ENCODE results near the gene APMAP. TPM values are rescaled to one million over a fixed set of nuclear protein-coding genes. Genes with fewer than 3 reads are reported as not detected.

The APMAP gene
- total and polyA plus RNA-seq, 2 of the 13 experiments (the other 11 are each of a cell fraction or from before 2014, with no cell fraction given): 168 to 214 TPM

- TF ChIP-seq, protein P1, sequence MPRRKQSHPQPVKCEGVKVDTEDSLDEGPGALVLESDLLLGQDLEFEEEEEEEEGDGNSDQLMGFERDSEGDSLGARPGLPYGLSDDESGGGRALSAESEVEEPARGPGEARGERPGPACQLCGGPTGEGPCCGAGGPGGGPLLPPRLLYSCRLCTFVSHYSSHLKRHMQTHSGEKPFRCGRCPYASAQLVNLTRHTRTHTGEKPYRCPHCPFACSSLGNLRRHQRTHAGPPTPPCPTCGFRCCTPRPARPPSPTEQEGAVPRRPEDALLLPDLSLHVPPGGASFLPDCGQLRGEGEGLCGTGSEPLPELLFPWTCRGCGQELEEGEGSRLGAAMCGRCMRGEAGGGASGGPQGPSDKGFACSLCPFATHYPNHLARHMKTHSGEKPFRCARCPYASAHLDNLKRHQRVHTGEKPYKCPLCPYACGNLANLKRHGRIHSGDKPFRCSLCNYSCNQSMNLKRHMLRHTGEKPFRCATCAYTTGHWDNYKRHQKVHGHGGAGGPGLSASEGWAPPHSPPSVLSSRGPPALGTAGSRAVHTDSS (CRISPR knock-in tag; conservative IDR thresholded peaks at IDR 0.05): no peak
- TF ChIP-seq IRX3 (CRISPR knock-in tag; IDR thresholded peaks at IDR 0.05; ENCODE audit: borderline replicate concordance, low read depth) (no peak), ZFP62 (CRISPR knock-in tag; IDR thresholded peaks at IDR 0.05) (no peak), ZNF646 (CRISPR knock-in tag; IDR thresholded peaks at IDR 0.05) (no peak), MEF2D (CRISPR knock-in tag; IDR thresholded peaks at IDR 0.05) (no peak), DMTF1 (CRISPR knock-in tag; IDR thresholded peaks at IDR 0.05) (no peak), ZNF468 (CRISPR knock-in tag; IDR thresholded peaks at IDR 0.05) (no peak), THYN1 (CRISPR knock-in tag; IDR thresholded peaks at IDR 0.05; ENCODE audit: borderline replicate concordance, low read depth) (no peak), TARDBP (CRISPR knock-in tag; IDR thresholded peaks at IDR 0.05) (no peak), ZKSCAN1 (IDR thresholded peaks at IDR 0.05; ENCODE audit: low read length) (no peak), ZNF550 (CRISPR knock-in tag; IDR thresholded peaks at IDR 0.05; ENCODE audit: borderline replicate concordance) (no peak), MXD4 (CRISPR knock-in tag; IDR thresholded peaks at IDR 0.05) (no peak), ONECUT2 (CRISPR knock-in tag; IDR thresholded peaks at IDR 0.05) (no peak), ZNF879 (CRISPR knock-in tag; IDR thresholded peaks at IDR 0.05) (no peak)
- TF ChIP-seq, protein P2, sequence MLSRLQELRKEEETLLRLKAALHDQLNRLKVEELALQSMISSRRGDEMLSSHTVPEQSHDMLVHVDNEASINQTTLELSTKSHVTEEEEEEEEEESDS (CRISPR knock-in tag; IDR thresholded peaks at IDR 0.05; ENCODE audit: borderline replicate concordance): no peak
- TF ChIP-seq, protein P3, sequence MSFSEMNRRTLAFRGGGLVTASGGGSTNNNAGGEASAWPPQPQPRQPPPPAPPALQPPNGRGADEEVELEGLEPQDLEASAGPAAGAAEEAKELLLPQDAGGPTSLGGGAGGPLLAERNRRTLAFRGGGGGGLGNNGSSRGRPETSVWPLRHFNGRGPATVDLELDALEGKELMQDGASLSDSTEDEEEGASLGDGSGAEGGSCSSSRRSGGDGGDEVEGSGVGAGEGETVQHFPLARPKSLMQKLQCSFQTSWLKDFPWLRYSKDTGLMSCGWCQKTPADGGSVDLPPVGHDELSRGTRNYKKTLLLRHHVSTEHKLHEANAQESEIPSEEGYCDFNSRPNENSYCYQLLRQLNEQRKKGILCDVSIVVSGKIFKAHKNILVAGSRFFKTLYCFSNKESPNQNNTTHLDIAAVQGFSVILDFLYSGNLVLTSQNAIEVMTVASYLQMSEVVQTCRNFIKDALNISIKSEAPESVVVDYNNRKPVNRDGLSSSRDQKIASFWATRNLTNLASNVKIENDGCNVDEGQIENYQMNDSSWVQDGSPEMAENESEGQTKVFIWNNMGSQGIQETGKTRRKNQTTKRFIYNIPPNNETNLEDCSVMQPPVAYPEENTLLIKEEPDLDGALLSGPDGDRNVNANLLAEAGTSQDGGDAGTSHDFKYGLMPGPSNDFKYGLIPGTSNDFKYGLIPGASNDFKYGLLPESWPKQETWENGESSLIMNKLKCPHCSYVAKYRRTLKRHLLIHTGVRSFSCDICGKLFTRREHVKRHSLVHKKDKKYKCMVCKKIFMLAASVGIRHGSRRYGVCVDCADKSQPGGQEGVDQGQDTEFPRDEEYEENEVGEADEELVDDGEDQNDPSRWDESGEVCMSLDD (CRISPR knock-in tag; IDR thresholded peaks at IDR 0.05; ENCODE audit: borderline replicate concordance): peak; percentile 79; the same call in 1 of the 2 replicates
These were observed 40.1 kb upstream of the APMAP start (continued) for GRCh38 chr20:25032478-25033264.

Measured in HepG2 (cell line).